PC-9 (cell line): ENCODE data around the gene EEPD1. TPM values are rescaled to one million over a fixed set of nuclear protein-coding genes. Genes with fewer than 3 reads are reported as not detected.

Experiments
- BruUV-seq: library from RNA; stranded (reverse); fragments of 400-500 nt; replicated peaks from 2 replicates; lab custom pipeline; 2021; lab: Mats Ljungman, UMichigan
- CTCF ChIA-PET: fragments of 300-600 bp; sonication (Branson Sonifier 250); formaldehyde crosslinking; loops from one replicate; lab custom pipeline; 2022; ENCODE audit warnings: antibody characterized with exemption; lab: Charles Lee
- POLR2A ChIA-PET: fragments of 300-600 bp; sonication (Branson Sonifier 250); formaldehyde crosslinking; loops from one replicate; lab custom pipeline; 2022; ENCODE audit warnings: antibody characterized with exemption; ENCODE audit not compliant: unreplicated experiment; lab: Charles Lee
- DNase-seq, 2 experiments: peaks; one replicate each; pipeline versions ENCODE4 v3.0.0 to v3.0.0-alpha.2; 2015 to 2022; ENCODE audit warnings: mixed read lengths in 1 of 2
- H2AFZ ChIP-seq: fragments of 200-600 bp; sonication (generic); 2 replicates; pipeline ENCODE4 v1.8.1; 2017; ENCODE audit warnings: antibody characterized with exemption
- H3F3A ChIP-seq: fragments of 200-600 bp; sonication (generic); 2 replicates; pipeline ENCODE4 v1.8.1; 2017; ENCODE audit warnings: antibody characterized with exemption, mild to moderate bottlenecking, low read depth; ENCODE audit not compliant: insufficient read depth
- H3K27ac ChIP-seq: fragments of 200-600 bp; sonication (generic); 2 replicates; pipeline ENCODE4 v1.6.1; 2016; ENCODE audit warnings: mixed run types
- H3K27me3 ChIP-seq: fragments of 200-600 bp; sonication (generic); 2 replicates; pipeline ENCODE4 v1.6.1; 2016; ENCODE audit warnings: low read depth, mixed run types; ENCODE audit not compliant: insufficient read depth
- H3K36me3 ChIP-seq: fragments of 200-600 bp; sonication (generic); 2 replicates; pipeline ENCODE4 v1.6.1; 2016; ENCODE audit warnings: low read depth, mixed run types
- H3K4me1 ChIP-seq: fragments of 200-600 bp; sonication (generic); replicated peaks from 2 replicates; pipeline ENCODE4 v1.6.1; 2016; ENCODE audit warnings: mixed run types; ENCODE audit not compliant: insufficient read depth
- H3K4me2 ChIP-seq: fragments of 200-600 bp; sonication (generic); 2 replicates; pipeline ENCODE4 v1.6.1; 2017; ENCODE audit warnings: mixed run types
- H3K4me3 ChIP-seq: fragments of 200-600 bp; sonication (generic); 2 replicates; pipeline ENCODE4 v1.6.1; 2016; ENCODE audit warnings: mixed run types
- H3K79me2 ChIP-seq: fragments of 200-600 bp; sonication (generic); 2 replicates; pipeline ENCODE4 v1.6.1; 2017; ENCODE audit warnings: low read depth, mixed run types
- H3K9me2 ChIP-seq: fragments of 200-600 bp; sonication (generic); 2 replicates; pipeline ENCODE4 v1.8.1; 2017; ENCODE audit warnings: mild to moderate bottlenecking; ENCODE audit not compliant: insufficient read depth
- H3K9me3 ChIP-seq: fragments of 200-600 bp; sonication (generic); 2 replicates; pipeline ENCODE4 v1.8.1; 2016; ENCODE audit warnings: low read depth; ENCODE audit not compliant: insufficient read depth
- H4K20me1 ChIP-seq: fragments of 200-600 bp; sonication (generic); 2 replicates; pipeline ENCODE4 v1.8.1; 2017; ENCODE audit not compliant: insufficient read depth
- CTCF ChIP-seq: fragments of 200-600 bp; sonication (generic); conservative IDR thresholded peaks from 2 replicates; pipeline ENCODE4 v1.6.1; 2017; ENCODE audit warnings: mixed run types, antibody characterized with exemption, mild to moderate bottlenecking, moderate library complexity
- EZH2 ChIP-seq: fragments of 200-600 bp; sonication (generic); IDR thresholded peaks from 2 replicates; pipeline ENCODE4 v1.8.0; 2017; ENCODE audit warnings: antibody characterized with exemption, low read depth
- intact Hi-C: fragments of 100-400 bp; cut with micrococcal nuclease; formaldehyde crosslinking; loops from one replicate; pipeline ENCODE4 v1.10.0; 2022; ENCODE audit not compliant: unreplicated experiment
- total RNA-seq: library from RNA; stranded (reverse); gene quantifications from 2 replicates; pipeline ENCODE4 v1.2.3, GENCODE V29; 2021

The EEPD1 gene
- total RNA-seq, 1 experiment from 2014 or later, result 6.0 TPM

GRCh38 chr7:36305648-36306047 is 152.6 kb downstream of the EEPD1 start:
- Histone ChIP-seq H3K4me2 (no peak overlapping the region), H3K9me3 (no peaks in the 10 kb centered on the region), H3K27me3 (no peaks in the 10 kb centered on the region), H3F3A (peaks cover 27% of the 10 kb centered on the region), H3K36me3 (no peaks in the 10 kb centered on the region), H3K4me3 (no peak overlapping the region), H3K4me1 (peaks cover 29% of the 10 kb centered on the region), H3K27ac (no peak overlapping the region), H3K9me2 (no peaks in the 10 kb centered on the region), H4K20me1 (peaks cover 6% of the 10 kb centered on the region), H2AFZ (no peak overlapping the region), H3K79me2 (no peaks in the 10 kb centered on the region)
- ChIA-PET POLR2A (no interaction called here), CTCF (interaction anchor here (0.9 kb wide), 1 partner anchor 14 kb away, joined by 6 read pairs; no protein-coding TSS in a partner anchor)
- intact Hi-C loops, result no loop called here
- TF ChIP-seq EZH2 (no peak), CTCF (no peak)
- no TSS peak for BruUV-seq
- DNase-seq, result no peak

- no peaks in the 10 kb centered on the region for H3K27me3 ChIP-seq
- peaks cover 6% of the 10 kb centered on the region for H4K20me1 ChIP-seq
- no peak overlapping the region for H3K4me2 ChIP-seq
- peaks cover 27% of the 10 kb centered on the region for H3F3A ChIP-seq
- no peak overlapping the region for H3K27ac ChIP-seq
- no TSS peak for BruUV-seq
- no peaks in the 10 kb centered on the region for H3K9me3 ChIP-seq
- no peaks in the 10 kb centered on the region for H3K36me3 ChIP-seq
- CTCF ChIA-PET, result interaction anchor here (0.9 kb wide), 1 partner anchor 13 kb away, joined by 6 read pairs; no protein-coding TSS in a partner anchor
- POLR2A ChIA-PET, result no interaction called here
- H3K4me3 ChIP-seq, result no peak overlapping the region
- TF ChIP-seq EZH2 (no peak), CTCF (no peak)
- DNase-seq, result no peak
- H2AFZ ChIP-seq, result no peak overlapping the region
- H3K9me2 ChIP-seq, result no peaks in the 10 kb centered on the region
- intact Hi-C loops, result no loop called here
- peaks cover 29% of the 10 kb centered on the region for H3K4me1 ChIP-seq
- H3K79me2 ChIP-seq, result no peaks in the 10 kb centered on the region
These were observed 153.2 kb downstream of the EEPD1 start for GRCh38 chr7:36306222-36306621.

- H2AFZ ChIP-seq, result no peak overlapping the region
- ChIA-PET POLR2A (no interaction called here), CTCF (no interaction called here)
- no peaks in the 10 kb centered on the region for H3K27me3 ChIP-seq
- intact Hi-C loops, result no loop called here
- H3K79me2 ChIP-seq, result no peaks in the 10 kb centered on the region
- no peak for DNase-seq
- no TSS peak for BruUV-seq
- H3F3A ChIP-seq, result peaks cover 27% of the 10 kb centered on the region
- H3K27ac ChIP-seq, result no peak overlapping the region
- peaks cover 6% of the 10 kb centered on the region for H4K20me1 ChIP-seq
- H3K4me3 ChIP-seq, result no peak overlapping the region
- no peak overlapping the region for H3K4me2 ChIP-seq
- no peaks in the 10 kb centered on the region for H3K36me3 ChIP-seq
- no peaks in the 10 kb centered on the region for H3K9me2 ChIP-seq
- no peak for TF ChIP-seq CTCF
- no peak for TF ChIP-seq EZH2
- no peaks in the 10 kb centered on the region for H3K9me3 ChIP-seq
- H3K4me1 ChIP-seq, result peaks cover 29% of the 10 kb centered on the region
These were observed 153.7 kb downstream of the EEPD1 start for GRCh38 chr7:36306722-36307121.
